A549 (cell line): ENCODE results near the gene NRAP. TPM values are rescaled to one million over a fixed set of nuclear protein-coding genes. Genes with fewer than 3 reads are reported as not detected.

Source experiments
- ATAC-seq, 2 experiments: fragments of 200-7000 bp in 1 of 2; fragments of >200 bp in 1 of 2; cut with Nextera tagmentation in 1 of 2; cut with Tn5 transposase in 1 of 2; 3 replicates each; pipeline versions ENCODE4 v1.8.0 to v1.9.1; 2018 to 2020; ENCODE audit warnings: mild to moderate bottlenecking in 1 of 2, moderate library complexity in 1 of 2
- CTCF ChIA-PET: fragments of 300-600 bp; sonication (Branson Sonifier 250); formaldehyde crosslinking; extraction: SDS; loops from one replicate; lab custom pipeline; 2021; ENCODE audit warnings: antibody characterized with exemption, inconsistent platforms; lab: Yijun Ruan, JAX
- POLR2A ChIA-PET: fragments of 350-600 bp; formaldehyde crosslinking; extraction: SDS; loops from one replicate; lab custom pipeline; 2021; ENCODE audit warnings: antibody characterized with exemption, inconsistent platforms; lab: Yijun Ruan, JAX
- DNase-seq, 2 experiments: peaks; one replicate each; pipeline versions ENCODE4 v3.0.0 to v3.0.0-alpha.2; 2011 to 2016; ENCODE audit warnings: low read depth in 1 of 2, low spot score in 1 of 2
- FAIRE-seq: peaks from 2 replicates; lab custom pipeline; 2011; peaks lifted over from hg19 to GRCh38; lab: Jason Lieb, UNC
- H3K27ac ChIP-seq, 2 experiments: fragments of >200 bp; sonication (Bioruptor Twin); formaldehyde crosslinking; 3 replicates each; pipeline ENCODE4 v1.5.1; 2016 to 2017
- H3K4me1 ChIP-seq: fragments of >200 bp; sonication (Bioruptor Twin); formaldehyde crosslinking; 3 replicates; pipeline ENCODE4 v1.6.1; 2016
- H3K4me2 ChIP-seq: fragments of >200 bp; sonication (Bioruptor Twin); formaldehyde crosslinking; 3 replicates; pipeline ENCODE4 v1.6.1; 2016
- H3K4me3 ChIP-seq: fragments of >200 bp; sonication (Bioruptor Twin); formaldehyde crosslinking; 3 replicates; pipeline ENCODE4 v1.5.1; 2016
- H3K9me3 ChIP-seq: fragments of >200 bp; sonication (Bioruptor Twin); formaldehyde crosslinking; 3 replicates; pipeline ENCODE4 v1.6.1; 2016
- ATOH8 ChIP-seq: fragments of 250-450 bp; sonication (Bioruptor Pico); IDR thresholded peaks from 2 replicates; pipeline ENCODE4 v1.5.0; 2020; ENCODE audit warnings: low read depth, mild to moderate bottlenecking, moderate library complexity
- BCL3 ChIP-seq: fragments of >200 bp; sonication (Bioruptor Twin); formaldehyde crosslinking; IDR thresholded peaks from 3 replicates; pipeline ENCODE4 v1.6.1; 2016
- CBX8 ChIP-seq: fragments of 200-600 bp; sonication (generic); IDR thresholded peaks from 2 replicates; pipeline ENCODE4 v1.6.1; 2016
- CHD2 ChIP-seq: fragments of 150-350 bp; IDR thresholded peaks from 2 replicates; pipeline ENCODE4 v1.6.1; 2014; ENCODE audit warnings: low read length; ENCODE audit not compliant: partially characterized antibody
- EHMT2 ChIP-seq: fragments of 200-600 bp; sonication (generic); IDR thresholded peaks from 2 replicates; pipeline ENCODE4 v1.6.1; 2016; ENCODE audit warnings: antibody characterized with exemption, low read depth, mild to moderate bottlenecking, moderate library complexity
- FOSL2 ChIP-seq, 2 experiments: fragments of 450-650 bp in 1 of 2; fragments of >200 bp in 1 of 2; sonication (Bioruptor Twin) in 1 of 2; formaldehyde crosslinking; IDR thresholded peaks; 2 replicates each; pipeline versions ENCODE4 v1.5.0 to v1.6.1; 2016 to 2020; ENCODE audit warnings: mild to moderate bottlenecking in 1 of 2, moderate library complexity in 1 of 2
- HOXA7 ChIP-seq: fragments of 250-450 bp; sonication (Bioruptor Pico); IDR thresholded peaks from 2 replicates; pipeline ENCODE4 v1.5.0; 2020; ENCODE audit warnings: mild to moderate bottlenecking, moderate library complexity
- JUNB ChIP-seq: fragments of >200 bp; sonication (Bioruptor Twin); formaldehyde crosslinking; IDR thresholded peaks from 2 replicates; pipeline ENCODE4 v1.6.1; 2016
- KDM1A ChIP-seq: fragments of 200-600 bp; sonication (generic); IDR thresholded peaks from 2 replicates; pipeline ENCODE4 v1.6.1; 2016; ENCODE audit warnings: low read depth, mild to moderate bottlenecking
- TP53 ChIP-seq: fragments of 250-450 bp; sonication (Bioruptor Pico); IDR thresholded peaks from 2 replicates; pipeline ENCODE4 v1.5.0; 2021; ENCODE audit warnings: mild to moderate bottlenecking, moderate library complexity
- ZFP36 ChIP-seq: fragments of 450-650 bp; IDR thresholded peaks from 2 replicates; pipeline ENCODE4 v1.6.1; 2014; ENCODE audit warnings: borderline replicate concordance; ENCODE audit not compliant: partially characterized antibody
- WGBS: methylation state at CpG from one replicate; pipeline ENCODE4 v1.1.6; 2017; ENCODE audit errors: missing lambda C conversion rate; 5-methylcytosine and 5-hydroxymethylcytosine counted together
- polyA plus RNA-seq, 4 experiments: library from polyadenylated mRNA; depleted of rRNA in 3 of 4; stranded (reverse); fragments of >200 nt; fragmentation: RNase III in 1 of 4; extraction: RNeasy Plus Mini Kit Qiagen cat#74134 plus additional on column Dnase treatment in 1 of 4; gene quantifications; 2 replicates in 3 of 4; 3 replicates in 1 of 4; pipeline ENCODE4 v1.2.3, GENCODE V29; 2011 to 2017
- TF ChIP-seq, protein P1 (sequence below): fragments of >200 bp; sonication (Bioruptor Twin); formaldehyde crosslinking; IDR thresholded peaks from 3 replicates; pipeline ENCODE4 v1.5.1; 2016
- TF ChIP-seq, protein P2 (sequence below): fragments of 200-600 bp; sonication (generic); IDR thresholded peaks from 2 replicates; pipeline ENCODE4 v1.6.1; 2016; ENCODE audit warnings: antibody characterized with exemption, mild to moderate bottlenecking, moderate library complexity

NRAP gene
- polyA plus RNA-seq, 2 of the 4 experiments (the other 2 are of a cell fraction), result not detected

- H3K27ac ChIP-seq, result no peak overlapping the region
- TF ChIP-seq KDM1A (no peak), ZFP36 (peak; percentile 76)
- TF ChIP-seq, all 56 proteins: peak for 1
- H3K9me3 ChIP-seq, result no peaks in the 10 kb centered on the region
- 25% methylated on average over 1 of the region's 1 CpG for WGBS
- H3K4me1 ChIP-seq, result 0 out of 3 replicates have a peak, but pooled peaks cover 4% of the 10 kb centered on the region
- ATAC-seq (no peak), FAIRE-seq (no peak), DNase-seq (no peak)
- H3K4me3 ChIP-seq, result no peak overlapping the region
- no peak overlapping the region for H3K4me2 ChIP-seq
- CTCF ChIA-PET, result interaction anchor here (2.6 kb wide), 1 partner anchor 18 kb away, joined by 8 read pairs; no protein-coding TSS in a partner anchor
- POLR2A ChIA-PET, result no interaction called here
Observed at GRCh38 chr10:113581092-113581491, 82.7 kb downstream of the NRAP start.

- Histone ChIP-seq H3K4me1 (no peaks in the 10 kb centered on the region), H3K4me2 (no peak overlapping the region), H3K4me3 (no peak overlapping the region), H3K9me3 (no peaks in the 10 kb centered on the region), H3K27ac (no peak overlapping the region)
- ChIA-PET POLR2A (no interaction called here), CTCF (interaction anchor here (0.6 to 3.1 kb wide), 3 partner anchors 16 to 157 kb away, joined by 3 to 9 read pairs (median 3); no protein-coding TSS in a partner anchor)
- TF ChIP-seq ATOH8, result no peak
- TF ChIP-seq KDM1A, result no peak
- TF ChIP-seq TP53 (CRISPR knock-in tag), result no peak
- no peak for TF ChIP-seq CBX8
- TF ChIP-seq FOSL2 (IDR thresholded peaks at IDR 0.05), result no peak
- TF ChIP-seq FOSL2 (CRISPR knock-in tag; IDR thresholded peaks at IDR 0.05), result no peak
- no peak for TF ChIP-seq JUNB
- no peak for TF ChIP-seq BCL3
- no peak for TF ChIP-seq CHD2
- no peak for TF ChIP-seq EHMT2
- TF ChIP-seq, protein P1, sequence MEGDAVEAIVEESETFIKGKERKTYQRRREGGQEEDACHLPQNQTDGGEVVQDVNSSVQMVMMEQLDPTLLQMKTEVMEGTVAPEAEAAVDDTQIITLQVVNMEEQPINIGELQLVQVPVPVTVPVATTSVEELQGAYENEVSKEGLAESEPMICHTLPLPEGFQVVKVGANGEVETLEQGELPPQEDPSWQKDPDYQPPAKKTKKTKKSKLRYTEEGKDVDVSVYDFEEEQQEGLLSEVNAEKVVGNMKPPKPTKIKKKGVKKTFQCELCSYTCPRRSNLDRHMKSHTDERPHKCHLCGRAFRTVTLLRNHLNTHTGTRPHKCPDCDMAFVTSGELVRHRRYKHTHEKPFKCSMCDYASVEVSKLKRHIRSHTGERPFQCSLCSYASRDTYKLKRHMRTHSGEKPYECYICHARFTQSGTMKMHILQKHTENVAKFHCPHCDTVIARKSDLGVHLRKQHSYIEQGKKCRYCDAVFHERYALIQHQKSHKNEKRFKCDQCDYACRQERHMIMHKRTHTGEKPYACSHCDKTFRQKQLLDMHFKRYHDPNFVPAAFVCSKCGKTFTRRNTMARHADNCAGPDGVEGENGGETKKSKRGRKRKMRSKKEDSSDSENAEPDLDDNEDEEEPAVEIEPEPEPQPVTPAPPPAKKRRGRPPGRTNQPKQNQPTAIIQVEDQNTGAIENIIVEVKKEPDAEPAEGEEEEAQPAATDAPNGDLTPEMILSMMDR, result no peak
- ATAC-seq (no peak), FAIRE-seq (no peak), DNase-seq (no peak)
- WGBS, result 36% methylated on average over 1 of the region's 1 CpG
Observed at GRCh38 chr10:113578773-113579172, 85.1 kb downstream of the NRAP start.

- no peak for ATAC-seq
- 37% methylated on average over 4 of the region's 4 CpGs for WGBS
- Histone ChIP-seq H3K4me1 (no peaks in the 10 kb centered on the region), H3K4me3 (no peak overlapping the region), H3K27ac (no peak overlapping the region), H3K9me3 (no peaks in the 10 kb centered on the region), H3K4me2 (no peak overlapping the region)
- no peak for FAIRE-seq
- TF ChIP-seq, protein P2, sequence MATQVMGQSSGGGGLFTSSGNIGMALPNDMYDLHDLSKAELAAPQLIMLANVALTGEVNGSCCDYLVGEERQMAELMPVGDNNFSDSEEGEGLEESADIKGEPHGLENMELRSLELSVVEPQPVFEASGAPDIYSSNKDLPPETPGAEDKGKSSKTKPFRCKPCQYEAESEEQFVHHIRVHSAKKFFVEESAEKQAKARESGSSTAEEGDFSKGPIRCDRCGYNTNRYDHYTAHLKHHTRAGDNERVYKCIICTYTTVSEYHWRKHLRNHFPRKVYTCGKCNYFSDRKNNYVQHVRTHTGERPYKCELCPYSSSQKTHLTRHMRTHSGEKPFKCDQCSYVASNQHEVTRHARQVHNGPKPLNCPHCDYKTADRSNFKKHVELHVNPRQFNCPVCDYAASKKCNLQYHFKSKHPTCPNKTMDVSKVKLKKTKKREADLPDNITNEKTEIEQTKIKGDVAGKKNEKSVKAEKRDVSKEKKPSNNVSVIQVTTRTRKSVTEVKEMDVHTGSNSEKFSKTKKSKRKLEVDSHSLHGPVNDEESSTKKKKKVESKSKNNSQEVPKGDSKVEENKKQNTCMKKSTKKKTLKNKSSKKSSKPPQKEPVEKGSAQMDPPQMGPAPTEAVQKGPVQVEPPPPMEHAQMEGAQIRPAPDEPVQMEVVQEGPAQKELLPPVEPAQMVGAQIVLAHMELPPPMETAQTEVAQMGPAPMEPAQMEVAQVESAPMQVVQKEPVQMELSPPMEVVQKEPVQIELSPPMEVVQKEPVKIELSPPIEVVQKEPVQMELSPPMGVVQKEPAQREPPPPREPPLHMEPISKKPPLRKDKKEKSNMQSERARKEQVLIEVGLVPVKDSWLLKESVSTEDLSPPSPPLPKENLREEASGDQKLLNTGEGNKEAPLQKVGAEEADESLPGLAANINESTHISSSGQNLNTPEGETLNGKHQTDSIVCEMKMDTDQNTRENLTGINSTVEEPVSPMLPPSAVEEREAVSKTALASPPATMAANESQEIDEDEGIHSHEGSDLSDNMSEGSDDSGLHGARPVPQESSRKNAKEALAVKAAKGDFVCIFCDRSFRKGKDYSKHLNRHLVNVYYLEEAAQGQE, result peak; percentile 91
- TF ChIP-seq HOXA7 (CRISPR knock-in tag), result no peak
- DNase-seq, result no peak
- CTCF ChIA-PET, result interaction anchor here (1.4 kb wide), 1 partner anchor 14 kb away, joined by 5 read pairs; no protein-coding TSS in a partner anchor
- POLR2A ChIA-PET, result no interaction called here
Observed at GRCh38 chr10:113576852-113577251, 87.0 kb downstream of the NRAP start.
